HT1080 (cell line): Measurements from ENCODE around the gene ZNF333. TPM values are rescaled to one million over a fixed set of nuclear protein-coding genes. Genes with fewer than 3 reads are reported as not detected.
A peak's percentile ranks its signal among the peaks of the same experiment; 100 is the strongest.

Experiments
- DNase-seq: peaks from one replicate; pipeline ENCODE4 v3.0.0-alpha.2; 2015; ENCODE audit warnings: low read depth
- polyA plus RNA-seq, 2 experiments: library from polyadenylated mRNA; depleted of rRNA; stranded (reverse); fragments of >200 nt; gene quantifications; 2 replicates each; pipeline ENCODE4 v1.2.3, GENCODE V29; 2015
- total RNA-seq: library from RNA; depleted of rRNA; stranded (reverse); fragments of >200 nt; shearing (Covaris generic); gene quantifications from 2 replicates; pipeline ENCODE4 v1.2.3, GENCODE V29; 2014; rRNA removed

The ZNF333 gene
- total RNA-seq: 7.9 TPM in 2 replicates
- polyA plus RNA-seq (2015; cell fraction: cytosol; rRNA removed): 6.6 and 11.8 TPM in 2 replicates
- polyA plus RNA-seq (2015; cell fraction: nucleus; rRNA removed): 58.1 and 60.9 TPM in 2 replicates

GRCh38 chr19:14689598-14690503, at the start of gene ZNF333:
Gene ZNF333 (plus strand): TSS chr19:14690048. CDS start chr19:14693492, 3,444 bp downstream.
- DNase-seq: peak; percentile 79

GRCh38 chr19:14648506-14648905, 41.3 kb upstream of the ZNF333 start:
- DNase-seq: no peak

GRCh38 chr19:14649020-14649419, 40.8 kb upstream of the ZNF333 start:
- DNase-seq: no peak

GRCh38 chr19:14650161-14650560, 39.7 kb upstream of the ZNF333 start:
- DNase-seq: no peak

- DNase-seq: no peak
Observed at GRCh38 chr19:14654786-14655560, 34.9 kb upstream of the ZNF333 start.

- DNase-seq: no peak
Observed at GRCh38 chr19:14655726-14656125, 34.1 kb upstream of the ZNF333 start.

GRCh38 chr19:14659874-14660489, 29.9 kb upstream of the ZNF333 start:
- DNase-seq: no peak

GRCh38 chr19:14661372-14661924, 28.4 kb upstream of the ZNF333 start:
- DNase-seq: no peak

GRCh38 chr19:14669940-14670339, 19.9 kb upstream of the ZNF333 start:
- no peak for DNase-seq

- DNase-seq: no peak
Observed at GRCh38 chr19:14670408-14670807, 19.4 kb upstream of the ZNF333 start.

GRCh38 chr19:14672188-14672872, 17.5 kb upstream of the ZNF333 start:
- DNase-seq: no peak

- no peak for DNase-seq
Observed at GRCh38 chr19:14673088-14673487, 16.8 kb upstream of the ZNF333 start.

GRCh38 chr19:14674764-14675163, 15.1 kb upstream of the ZNF333 start, which contains the start of gene ADGRE3:
Gene ADGRE3 (minus strand): TSS chr19:14674844. CDS start chr19:14674770, 74 bp downstream.
- DNase-seq: no peak

GRCh38 chr19:14676762-14677161, 13.1 kb upstream of the ZNF333 start:
- no peak for DNase-seq

GRCh38 chr19:14677464-14677863, 12.4 kb upstream of the ZNF333 start:
- no peak for DNase-seq

- DNase-seq: no peak
Observed at GRCh38 chr19:14678199-14678598, 11.6 kb upstream of the ZNF333 start.

- no peak for DNase-seq
Observed at GRCh38 chr19:14682084-14682483, 7.8 kb upstream of the ZNF333 start.

GRCh38 chr19:14683439-14683838, 6.4 kb upstream of the ZNF333 start:
- DNase-seq: no peak

GRCh38 chr19:14686411-14686810, 3.4 kb upstream of the ZNF333 start:
- DNase-seq: peak; percentile 19

- DNase-seq: no peak
Observed at GRCh38 chr19:14694641-14695266, 4.9 kb downstream of the ZNF333 start.
